ENCODE data around the gene WDPCP. TPM values are rescaled to one million over a fixed set of nuclear protein-coding genes. Genes with fewer than 3 reads are reported as not detected.
A peak's percentile ranks its signal among the peaks of the same experiment; 100 is the strongest.

The WDPCP gene
- total RNA-seq, 2 experiments from 2014 or later = 14.8 to 29.3 TPM

GRCh38 chr2:63596401-63596883 lies 8.2 kb upstream of the WDPCP start:
- Histone ChIP-seq H3K4me2 (ENCODE audit: low read length) (no peak overlapping the region), H3K79me2 (ENCODE audit: insufficient read depth, low read depth, low read length) (peaks cover 62% of the 10 kb centered on the region)
- POLR2A ChIA-PET = interaction anchor here (0.9 to 1.1 kb wide), 2 partner anchors 10 to 11 kb away, joined by 3 to 4 read pairs; no protein-coding TSS in a partner anchor

GRCh38 chr2:63594660-63595059 lies 6.4 kb upstream of the WDPCP start:
- H3K27ac ChIP-seq (ENCODE audit: low read depth, low read length, poor library complexity, severe bottlenecking) = no peak overlapping the region
- H3K4me3 ChIP-seq (ENCODE audit: low read depth, low read length, poor library complexity, severe bottlenecking) = no peak overlapping the region
- peaks cover 25% of the 10 kb centered on the region for H3K4me1 ChIP-seq (ENCODE audit: insufficient read depth, low read length, poor library complexity, severe bottlenecking)
- ChIA-PET POLR2A (no interaction called here), CTCF (ENCODE audit: unreplicated experiment) (interaction anchor here (0.8 kb wide), 1 partner anchor 25 kb away, joined by 3 read pairs; no protein-coding TSS in a partner anchor)
- H3K4me2 ChIP-seq (ENCODE audit: low read length) = no peak overlapping the region
- intact Hi-C loops (cut with micrococcal nuclease; ENCODE audit: unreplicated experiment) = no loop called here
- H3K36me3 ChIP-seq (ENCODE audit: insufficient read depth, low read length) = peaks cover 78% of the 10 kb centered on the region
- TF ChIP-seq EZH2phosphoT487 (IDR thresholded peaks at IDR 0.05; ENCODE audit: borderline replicate concordance, low read depth, low read length) = no peak
- peak; percentile 38; the same call in 1 of the 2 replicates for TF ChIP-seq CTCF (conservative IDR thresholded peaks at IDR 0.05; ENCODE audit: low read length)
- no TSS peak for BruUV-seq (replicated peaks)
- H2AFZ ChIP-seq (ENCODE audit: low read length) = no peak overlapping the region
- no peaks in the 10 kb centered on the region for H3K9me2 ChIP-seq (ENCODE audit: insufficient read depth, low read length)
- H3K79me2 ChIP-seq (ENCODE audit: insufficient read depth, low read depth, low read length) = peaks cover 79% of the 10 kb centered on the region
- H4K20me1 ChIP-seq (ENCODE audit: insufficient read depth, low read length) = peaks cover 19% of the 10 kb centered on the region
- H3K9me3 ChIP-seq (ENCODE audit: low read length) = no peaks in the 10 kb centered on the region
- DNase-seq (ENCODE audit: low spot score) = no peak

More at GRCh38 chr2:63596401-63596883, 8.2 kb upstream of the WDPCP start:
- no peak overlapping the region for H2AFZ ChIP-seq (ENCODE audit: low read length)
- peaks cover 4% of the 10 kb centered on the region; the same call in 1 of the 2 replicates for H4K20me1 ChIP-seq (ENCODE audit: insufficient read depth, low read length)
- peaks cover 92% of the 10 kb centered on the region for H3K36me3 ChIP-seq (ENCODE audit: insufficient read depth, low read length)
- intact Hi-C loops (cut with micrococcal nuclease; ENCODE audit: unreplicated experiment) = no loop called here
- no peak overlapping the region for H3K27ac ChIP-seq (ENCODE audit: low read depth, low read length, poor library complexity, severe bottlenecking)
- no peak overlapping the region for H3K4me3 ChIP-seq (ENCODE audit: low read depth, low read length, poor library complexity, severe bottlenecking)
- no TSS peak for BruUV-seq (replicated peaks)
- peaks cover 7% of the 10 kb centered on the region for H3K4me1 ChIP-seq (ENCODE audit: insufficient read depth, low read length, poor library complexity, severe bottlenecking)
- CTCF ChIA-PET (ENCODE audit: unreplicated experiment) = no interaction called here
- no peaks in the 10 kb centered on the region for H3K9me3 ChIP-seq (ENCODE audit: low read length)
- no peaks in the 10 kb centered on the region for H3K9me2 ChIP-seq (ENCODE audit: insufficient read depth, low read length)
- TF ChIP-seq CTCF (conservative IDR thresholded peaks at IDR 0.05; ENCODE audit: low read length) (no peak), EZH2phosphoT487 (IDR thresholded peaks at IDR 0.05; ENCODE audit: borderline replicate concordance, low read depth, low read length) (no peak)
- DNase-seq (ENCODE audit: low spot score) = no peak

- no peak for TF ChIP-seq EZH2phosphoT487 (IDR thresholded peaks at IDR 0.05; ENCODE audit: borderline replicate concordance, low read depth, low read length)
- TF ChIP-seq CTCF (conservative IDR thresholded peaks at IDR 0.05; ENCODE audit: low read length) = no peak
- intact Hi-C loops (cut with micrococcal nuclease; ENCODE audit: unreplicated experiment) = no loop called here
- peaks cover 22% of the 10 kb centered on the region for H4K20me1 ChIP-seq (ENCODE audit: insufficient read depth, low read length)
- POLR2A ChIA-PET = interaction anchor here (1.3 to 1.7 kb wide), 2 partner anchors 8 to 250 kb away, joined by 3 to 7 read pairs; partner anchors contain the start of gene UGP2
- no peak overlapping the region for H2AFZ ChIP-seq (ENCODE audit: low read length)
- peaks cover 32% of the 10 kb centered on the region for H3K4me1 ChIP-seq (ENCODE audit: insufficient read depth, low read length, poor library complexity, severe bottlenecking)
- H3K36me3 ChIP-seq (ENCODE audit: insufficient read depth, low read length) = peaks cover 54% of the 10 kb centered on the region
- BruUV-seq (replicated peaks) = no TSS peak
- peaks cover 92% of the 10 kb centered on the region for H3K79me2 ChIP-seq (ENCODE audit: insufficient read depth, low read depth, low read length)
- peak overlapping the region; percentile 90 for H3K4me2 ChIP-seq (ENCODE audit: low read length)
- H3K27ac ChIP-seq (ENCODE audit: low read depth, low read length, poor library complexity, severe bottlenecking) = peak overlapping the region; percentile 66
- H3K9me3 ChIP-seq (ENCODE audit: low read length) = no peaks in the 10 kb centered on the region
- no peaks in the 10 kb centered on the region for H3K9me2 ChIP-seq (ENCODE audit: insufficient read depth, low read length)
- H3K4me3 ChIP-seq (ENCODE audit: low read depth, low read length, poor library complexity, severe bottlenecking) = peak overlapping the region; percentile 97
- DNase-seq (ENCODE audit: low spot score) = no peak
- CTCF ChIA-PET (ENCODE audit: unreplicated experiment) = no interaction called here
These were observed 3.4 kb upstream of the WDPCP start for GRCh38 chr2:63591566-63592175.

Measured in OCI-LY7 (cell line).